GM23338 (cell line): ENCODE results near the gene CXCL8.

ENCODE experiments used
- EZH2phosphoT487 ChIP-seq: fragments of 200-600 bp; sonication (generic); IDR thresholded peaks from one replicate; pipeline ENCODE4 v1.8.1; 2018; ENCODE audit warnings: antibody characterized with exemption; ENCODE audit not compliant: unreplicated experiment
- JUNB ChIP-seq: IDR thresholded peaks from one replicate; pipeline ENCODE4 v1.6.1; 2016; ENCODE audit warnings: antibody characterized with exemption; ENCODE audit not compliant: unreplicated experiment
- TF ChIP-seq, protein P1 (sequence below), 2 experiments: fragments of 200-600 bp in 1 of 2; sonication (generic) in 1 of 2; conservative IDR thresholded peaks; 2 replicates each; pipeline versions ENCODE4 v1.5.1 to v1.6.1; 2016 to 2017; ENCODE audit warnings: antibody characterized with exemption in 2 of 2, low read depth in 2 of 2, mild to moderate bottlenecking in 2 of 2, moderate library complexity in 1 of 2

DNA sequence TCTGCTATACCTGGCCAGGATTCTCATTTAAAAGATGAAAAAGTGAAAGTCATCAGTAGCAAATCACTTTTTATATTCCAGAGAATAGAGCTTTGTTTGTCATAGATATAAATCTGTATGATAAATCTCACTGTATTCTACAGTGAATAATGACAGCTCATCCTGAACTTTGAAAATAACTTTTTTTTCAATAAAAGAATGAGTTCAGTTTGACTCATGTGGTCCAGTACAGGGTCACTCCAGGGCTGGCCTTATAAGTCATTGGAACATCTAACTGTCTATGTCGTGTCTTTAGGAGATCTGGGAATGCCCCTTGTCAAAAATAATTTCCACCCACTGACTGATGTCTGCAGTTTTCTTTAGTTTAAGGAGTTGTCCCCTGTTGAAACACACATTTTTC lies 18.5 kb upstream of the CXCL8 start:
- TF ChIP-seq JUNB (no peak), EZH2phosphoT487 (no peak)
- TF ChIP-seq, protein P1, sequence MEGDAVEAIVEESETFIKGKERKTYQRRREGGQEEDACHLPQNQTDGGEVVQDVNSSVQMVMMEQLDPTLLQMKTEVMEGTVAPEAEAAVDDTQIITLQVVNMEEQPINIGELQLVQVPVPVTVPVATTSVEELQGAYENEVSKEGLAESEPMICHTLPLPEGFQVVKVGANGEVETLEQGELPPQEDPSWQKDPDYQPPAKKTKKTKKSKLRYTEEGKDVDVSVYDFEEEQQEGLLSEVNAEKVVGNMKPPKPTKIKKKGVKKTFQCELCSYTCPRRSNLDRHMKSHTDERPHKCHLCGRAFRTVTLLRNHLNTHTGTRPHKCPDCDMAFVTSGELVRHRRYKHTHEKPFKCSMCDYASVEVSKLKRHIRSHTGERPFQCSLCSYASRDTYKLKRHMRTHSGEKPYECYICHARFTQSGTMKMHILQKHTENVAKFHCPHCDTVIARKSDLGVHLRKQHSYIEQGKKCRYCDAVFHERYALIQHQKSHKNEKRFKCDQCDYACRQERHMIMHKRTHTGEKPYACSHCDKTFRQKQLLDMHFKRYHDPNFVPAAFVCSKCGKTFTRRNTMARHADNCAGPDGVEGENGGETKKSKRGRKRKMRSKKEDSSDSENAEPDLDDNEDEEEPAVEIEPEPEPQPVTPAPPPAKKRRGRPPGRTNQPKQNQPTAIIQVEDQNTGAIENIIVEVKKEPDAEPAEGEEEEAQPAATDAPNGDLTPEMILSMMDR (conservative IDR thresholded peaks at IDR 0.05; ENCODE audit: low read depth in 2 of 2): no peak
